ENCODE measurements around the gene NCKAP5. TPM values are rescaled to one million over a fixed set of nuclear protein-coding genes. Genes with fewer than 3 reads are reported as not detected.

The NCKAP5 gene
- total and polyA plus RNA-seq, 2 experiments from 2014 or later, result 0.65 to 0.86 TPM

GRCh38 chr2:133562558-133562957 lies 5.7 kb downstream of the NCKAP5 start:
- H3K9me2 ChIP-seq (ENCODE audit: insufficient read depth), result no peaks in the 10 kb centered on the region
- no peak overlapping the region for H3K9ac ChIP-seq
- 80% methylated on average over 4 of the region's 4 CpGs for WGBS, 2 experiments (ENCODE audit: low coverage in 1 of 2, low lambda C conversion rate in 2 of 2, missing lambda C conversion rate in 2 of 2)
- H3K27ac ChIP-seq, result no peak overlapping the region
- H3K36me3 ChIP-seq (ENCODE audit: low read depth), result no peaks in the 10 kb centered on the region
- TF ChIP-seq EZH2 (IDR thresholded peaks at IDR 0.05; ENCODE audit: insufficient read depth, poor library complexity, severe bottlenecking) (no peak), EZH2phosphoT487 (IDR thresholded peaks at IDR 0.05; ENCODE audit: insufficient read depth, low read depth) (no peak)
- no peaks in the 10 kb centered on the region for H4K20me1 ChIP-seq (ENCODE audit: insufficient read depth)
- no peak for DNase-seq
- H3K79me2 ChIP-seq (ENCODE audit: insufficient read depth), result no peaks in the 10 kb centered on the region
- no peaks in the 10 kb centered on the region for H3F3A ChIP-seq (ENCODE audit: insufficient read depth)
- in situ Hi-C loops (cut with MboI), result loop anchor here (25.0 kb wide), 1 partner anchor 1025 kb away; no protein-coding TSS in a partner anchor
- H3K4me2 ChIP-seq (ENCODE audit: unreplicated experiment), result no peak overlapping the region
- no peaks in the 10 kb centered on the region for H3K9me3 ChIP-seq (ENCODE audit: low read depth)
- H3K4me3 ChIP-seq, result no peak overlapping the region
- no peaks in the 10 kb centered on the region for H3K27me3 ChIP-seq (replicated peaks; ENCODE audit: insufficient read depth)
- peaks cover 8% of the 10 kb centered on the region for H3K4me1 ChIP-seq (ENCODE audit: insufficient read depth)
- no peak overlapping the region for H2AFZ ChIP-seq

DNA sequence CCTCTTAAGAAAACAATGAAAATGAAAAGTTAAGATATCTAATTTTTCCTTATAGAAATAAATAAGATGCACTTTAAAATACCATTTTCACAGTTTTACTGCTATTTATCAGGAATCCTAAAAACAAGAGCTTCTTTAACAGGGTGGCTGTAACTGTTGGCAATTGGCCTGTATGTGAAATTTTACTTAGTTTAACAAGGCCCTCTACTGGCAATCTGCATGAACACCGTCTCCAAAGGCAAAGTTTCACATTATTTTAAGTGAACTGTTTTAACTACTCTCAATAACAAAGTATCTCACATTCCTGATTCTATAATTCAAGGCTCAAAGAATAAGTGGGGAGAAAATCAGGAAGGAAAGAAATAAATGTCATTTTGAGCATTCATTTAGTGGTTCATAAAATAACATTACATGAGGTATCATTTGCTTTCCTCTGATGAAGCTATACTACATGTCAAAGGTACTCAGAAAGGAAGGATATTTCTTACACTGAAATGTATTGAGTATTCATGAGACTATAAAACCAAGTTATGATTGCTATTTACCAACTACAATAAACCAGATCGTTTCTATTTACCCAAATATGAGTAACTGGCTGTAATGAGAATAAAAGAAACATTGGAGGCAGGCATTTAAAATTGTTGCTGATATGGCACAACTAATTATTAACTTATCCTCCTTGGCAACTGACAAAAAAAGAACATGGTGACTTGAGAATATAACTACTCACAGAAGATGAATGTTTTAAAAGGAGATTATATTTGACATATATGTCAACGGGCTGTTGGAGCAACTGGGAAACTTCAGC lies 7.0 kb downstream of the NCKAP5 start:
- no peaks in the 10 kb centered on the region for H3K9me3 ChIP-seq (ENCODE audit: low read depth)
- H3K79me2 ChIP-seq (ENCODE audit: insufficient read depth), result no peaks in the 10 kb centered on the region
- H2AFZ ChIP-seq, result no peak overlapping the region
- no peaks in the 10 kb centered on the region for H4K20me1 ChIP-seq (ENCODE audit: insufficient read depth)
- no peak overlapping the region for H3K4me2 ChIP-seq (ENCODE audit: unreplicated experiment)
- H3F3A ChIP-seq (ENCODE audit: insufficient read depth), result no peaks in the 10 kb centered on the region
- 20 to 27% methylated on average over 3 of the region's 3 CpGs for WGBS, 2 experiments (ENCODE audit: low coverage in 1 of 2, low lambda C conversion rate in 2 of 2, missing lambda C conversion rate in 2 of 2)
- no peaks in the 10 kb centered on the region for H3K27me3 ChIP-seq (replicated peaks; ENCODE audit: insufficient read depth)
- TF ChIP-seq EZH2 (IDR thresholded peaks at IDR 0.05; ENCODE audit: insufficient read depth, poor library complexity, severe bottlenecking) (no peak), EZH2phosphoT487 (IDR thresholded peaks at IDR 0.05; ENCODE audit: insufficient read depth, low read depth) (no peak)
- no peak overlapping the region for H3K9ac ChIP-seq
- H3K4me3 ChIP-seq, result no peak overlapping the region
- peak; percentile 87 for DNase-seq
- in situ Hi-C loops (cut with MboI), result loop anchor here (25.0 kb wide), 1 partner anchor 1024 kb away; no protein-coding TSS in a partner anchor
- no peaks in the 10 kb centered on the region; the same call in 1 of the 2 replicates for H3K4me1 ChIP-seq (ENCODE audit: insufficient read depth)
- no peak overlapping the region for H3K27ac ChIP-seq
- no peaks in the 10 kb centered on the region for H3K9me2 ChIP-seq (ENCODE audit: insufficient read depth)
- no peaks in the 10 kb centered on the region for H3K36me3 ChIP-seq (ENCODE audit: low read depth)

- Histone ChIP-seq H3K9me2 (ENCODE audit: insufficient read depth) (no peaks in the 10 kb centered on the region), H3F3A (ENCODE audit: insufficient read depth) (no peaks in the 10 kb centered on the region), H4K20me1 (ENCODE audit: insufficient read depth) (no peaks in the 10 kb centered on the region), H3K79me2 (ENCODE audit: insufficient read depth) (no peaks in the 10 kb centered on the region), H3K9me3 (ENCODE audit: low read depth) (no peaks in the 10 kb centered on the region), H3K4me1 (ENCODE audit: insufficient read depth) (no peaks in the 10 kb centered on the region; the same call in 1 of the 2 replicates), H3K4me2 (ENCODE audit: unreplicated experiment) (no peak overlapping the region), H3K27ac (no peak overlapping the region), H3K4me3 (no peak overlapping the region), H3K27me3 (replicated peaks; ENCODE audit: insufficient read depth) (no peaks in the 10 kb centered on the region), H3K36me3 (ENCODE audit: low read depth) (no peaks in the 10 kb centered on the region), H3K9ac (no peak overlapping the region), H2AFZ (no peak overlapping the region)
- 73 to 88% methylated on average over 3 of the region's 3 CpGs for WGBS, 2 experiments (ENCODE audit: low coverage in 1 of 2, low lambda C conversion rate in 2 of 2, missing lambda C conversion rate in 2 of 2)
- no peak for DNase-seq
- in situ Hi-C loops (cut with MboI), result loop anchor here (25.0 kb wide), 1 partner anchor 1020 kb away; no protein-coding TSS in a partner anchor
- no peak for TF ChIP-seq EZH2 (IDR thresholded peaks at IDR 0.05; ENCODE audit: insufficient read depth, poor library complexity, severe bottlenecking)
- TF ChIP-seq EZH2phosphoT487 (IDR thresholded peaks at IDR 0.05; ENCODE audit: insufficient read depth, low read depth), result no peak
These were observed 10.6 kb downstream of the NCKAP5 start for GRCh38 chr2:133557614-133558013.

DNA sequence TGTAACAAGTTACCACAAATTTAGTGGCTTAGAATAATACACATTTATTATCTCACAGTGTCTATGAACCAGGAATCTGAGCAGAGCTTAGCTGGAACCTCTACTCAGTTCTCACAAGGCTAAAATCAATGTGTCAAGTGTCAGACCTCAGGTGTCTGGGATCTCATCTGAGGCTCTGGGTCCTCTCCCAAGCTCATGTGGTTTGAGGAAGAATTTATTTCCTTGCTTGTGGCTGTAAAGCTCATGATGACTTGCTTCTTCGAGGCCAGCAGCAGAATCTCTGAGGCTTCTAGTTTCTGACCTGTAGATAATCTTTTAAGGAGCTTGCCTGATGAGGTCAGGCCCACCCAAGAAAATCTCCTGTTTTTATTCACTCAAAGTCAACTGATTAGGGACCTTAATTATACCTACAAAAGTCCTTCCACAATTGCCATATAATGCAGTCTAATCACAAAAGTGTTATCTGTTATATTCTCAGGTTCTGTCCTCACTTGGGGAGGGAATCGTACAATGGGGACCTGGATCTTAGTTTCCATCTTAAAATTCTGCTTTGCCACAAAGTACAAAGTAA lies 14.3 kb downstream of the NCKAP5 start:
- TF ChIP-seq EZH2phosphoT487 (IDR thresholded peaks at IDR 0.05; ENCODE audit: insufficient read depth, low read depth), result no peak
- no peak for TF ChIP-seq EZH2 (IDR thresholded peaks at IDR 0.05; ENCODE audit: insufficient read depth, poor library complexity, severe bottlenecking)
- 62 to 63% methylated on average over 2 of the region's 2 CpGs for WGBS, 2 experiments (ENCODE audit: low coverage in 1 of 2, low lambda C conversion rate in 2 of 2, missing lambda C conversion rate in 2 of 2)
- in situ Hi-C loops (cut with MboI), result loop anchor here (25.0 kb wide), 1 partner anchor 1017 kb away; no protein-coding TSS in a partner anchor

More for the DNA sequence above, 14.3 kb downstream of the NCKAP5 start:
- Histone ChIP-seq H3F3A (ENCODE audit: insufficient read depth) (no peaks in the 10 kb centered on the region), H3K36me3 (ENCODE audit: low read depth) (no peaks in the 10 kb centered on the region), H3K9me2 (ENCODE audit: insufficient read depth) (no peaks in the 10 kb centered on the region), H3K27ac (no peak overlapping the region), H3K9ac (no peak overlapping the region), H3K27me3 (replicated peaks; ENCODE audit: insufficient read depth) (no peaks in the 10 kb centered on the region), H3K4me1 (ENCODE audit: insufficient read depth) (no peaks in the 10 kb centered on the region; the same call in 1 of the 2 replicates), H3K4me2 (ENCODE audit: unreplicated experiment) (no peak overlapping the region), H3K79me2 (ENCODE audit: insufficient read depth) (no peaks in the 10 kb centered on the region), H2AFZ (no peak overlapping the region), H3K4me3 (no peak overlapping the region), H3K9me3 (ENCODE audit: low read depth) (no peaks in the 10 kb centered on the region), H4K20me1 (ENCODE audit: insufficient read depth) (no peaks in the 10 kb centered on the region)
- no peak for DNase-seq

Measured in GM23248 (cell line).